SH-SY5Y (cell line): ENCODE results near the gene CYB5B.

Source experiments
- GATA2 ChIP-seq: IDR thresholded peaks from 2 replicates; pipeline ENCODE4 v1.6.1; 2011; ENCODE audit warnings: mild to moderate bottlenecking, low read depth, low read length
- GATA3 ChIP-seq: IDR thresholded peaks from 2 replicates; pipeline ENCODE4 v1.6.1; 2011; ENCODE audit warnings: low read depth, mild to moderate bottlenecking, low read length, moderate library complexity

DNA sequence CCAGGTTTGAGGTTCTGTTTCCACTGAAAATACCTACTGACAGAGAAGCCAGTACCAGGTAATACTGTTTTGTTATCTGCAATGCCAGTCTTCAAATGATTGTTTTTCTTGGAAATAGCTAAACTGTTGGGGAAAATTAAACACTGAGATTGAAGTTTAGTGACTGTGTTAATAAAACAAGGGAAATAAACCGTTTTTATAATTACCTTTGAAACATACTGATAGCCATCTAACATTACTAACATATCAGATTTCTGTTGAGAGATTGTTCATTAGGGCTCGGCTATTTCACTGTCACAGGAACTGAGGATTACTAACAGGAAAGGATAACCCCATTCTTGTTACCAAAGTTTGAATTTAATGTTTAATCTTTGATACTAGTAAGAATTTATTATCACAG lies 42.1 kb downstream of the CYB5B start:
- TF ChIP-seq GATA2 (no peak), GATA3 (no peak)
